Central memory CD4-positive, alpha-beta T cell (primary cell): ENCODE results near the gene MYDGF.
"Not testable (repeated sequence)": the region's sequence is repeated elsewhere in the genome, so short reads cannot be mapped to it uniquely, and the experiment has no call there.

ENCODE experiments used
- DNase-seq: peaks from one replicate; pipeline ENCODE4 v3.0.0; 2022

MYDGF gene

GRCh38 chr19:4699826-4700692 is 29.9 kb upstream of the MYDGF start:
- no peak for DNase-seq

- DNase-seq, result no peak
These were observed 27.2 kb upstream of the MYDGF start for GRCh38 chr19:4697304-4697703.

- no peak for DNase-seq
These were observed 25.1 kb upstream of the MYDGF start for GRCh38 chr19:4695224-4695731.

- no peak for DNase-seq
These were observed 24.3 kb upstream of the MYDGF start for GRCh38 chr19:4694211-4694987.

- no peak for DNase-seq
These were observed 23.5 kb upstream of the MYDGF start for GRCh38 chr19:4693471-4694121.

GRCh38 chr19:4693078-4693350 is 22.9 kb upstream of the MYDGF start:
- no peak for DNase-seq

GRCh38 chr19:4692251-4693077 is 22.3 kb upstream of the MYDGF start:
- no peak for DNase-seq

- DNase-seq, result no peak
These were observed 21.2 kb upstream of the MYDGF start for GRCh38 chr19:4691373-4691772.

- DNase-seq, result no peak
These were observed 20.2 kb upstream of the MYDGF start for GRCh38 chr19:4690361-4690760.

- DNase-seq, result no peak
These were observed 19.3 kb upstream of the MYDGF start for GRCh38 chr19:4689403-4689802.

- no peak for DNase-seq
These were observed 18.4 kb upstream of the MYDGF start for GRCh38 chr19:4688587-4688986.

- DNase-seq, result no peak
These were observed 17.3 kb upstream of the MYDGF start for GRCh38 chr19:4687396-4687795.

- no peak for DNase-seq
These were observed 16.6 kb upstream of the MYDGF start for GRCh38 chr19:4686700-4687099.

GRCh38 chr19:4684312-4685095 is 14.4 kb upstream of the MYDGF start:
- DNase-seq, result no peak

GRCh38 chr19:4682417-4683200 is 12.5 kb upstream of the MYDGF start:
- no peak for DNase-seq

GRCh38 chr19:4680021-4680420 is 9.9 kb upstream of the MYDGF start:
- DNase-seq, result not testable (repeated sequence)

GRCh38 chr19:4678881-4679790 is 9.0 kb upstream of the MYDGF start:
- no peak for DNase-seq

- DNase-seq, result no peak
These were observed 7.0 kb upstream of the MYDGF start for GRCh38 chr19:4676955-4677731.

- no peak for DNase-seq
These were observed 5.2 kb upstream of the MYDGF start for GRCh38 chr19:4675346-4675745.
